ENCODE results near the gene SLC28A2.
"Not testable (repeated sequence)": the region's sequence is repeated elsewhere in the genome, so short reads cannot be mapped to it uniquely, and the experiment has no call there.

SLC28A2 gene

GRCh38 chr15:45265506-45265905 lies 13.5 kb downstream of the SLC28A2 start:
- no peak for DNase-seq

GRCh38 chr15:45268135-45268534 lies 16.1 kb downstream of the SLC28A2 start:
- DNase-seq = no peak

- no peak for DNase-seq
Observed at GRCh38 chr15:45274636-45275380, 22.8 kb downstream of the SLC28A2 start.

GRCh38 chr15:45276831-45277230 lies 24.8 kb downstream of the SLC28A2 start:
- DNase-seq = no peak

GRCh38 chr15:45279024-45279698 lies 27.1 kb downstream of the SLC28A2 start:
- no peak for DNase-seq

GRCh38 chr15:45285413-45285812 lies 33.4 kb downstream of the SLC28A2 start:
- DNase-seq = no peak

- DNase-seq = no peak
Observed at GRCh38 chr15:45287390-45287956, 35.4 kb downstream of the SLC28A2 start.

- DNase-seq = no peak
Observed at GRCh38 chr15:45288947-45289346, 36.9 kb downstream of the SLC28A2 start.

GRCh38 chr15:45291822-45292582 lies 40.0 kb downstream of the SLC28A2 start:
- DNase-seq = no peak

- not testable (repeated sequence) for DNase-seq
Observed at GRCh38 chr15:45293326-45293725, 41.3 kb downstream of the SLC28A2 start.

- not testable (repeated sequence) for DNase-seq
Observed at GRCh38 chr15:45298964-45299378, 46.9 kb downstream of the SLC28A2 start.

- no peak for DNase-seq
Observed at GRCh38 chr15:45304711-45305110, 52.7 kb downstream of the SLC28A2 start.

- no peak for DNase-seq
Observed at GRCh38 chr15:45306105-45306504, 54.1 kb downstream of the SLC28A2 start.

- DNase-seq = no peak
Observed at GRCh38 chr15:45307230-45307924, 55.3 kb downstream of the SLC28A2 start.

- not testable (repeated sequence) for DNase-seq
Observed at GRCh38 chr15:45314117-45314516, 62.1 kb downstream of the SLC28A2 start.

- DNase-seq = no peak
Observed at GRCh38 chr15:45314960-45315359, 62.9 kb downstream of the SLC28A2 start.

- no peak for DNase-seq
Observed at GRCh38 chr15:45319472-45320214, 67.6 kb downstream of the SLC28A2 start.

- DNase-seq = no peak
Observed at GRCh38 chr15:45320581-45321205, 68.7 kb downstream of the SLC28A2 start.

GRCh38 chr15:45326280-45326679 lies 74.2 kb downstream of the SLC28A2 start:
- no peak for DNase-seq

GRCh38 chr15:45326741-45327140 lies 74.7 kb downstream of the SLC28A2 start:
- no peak for DNase-seq
